RWPE2 (cell line): Measurements from ENCODE around the gene CA5B.
A peak's percentile ranks its signal among the peaks of the same experiment; 100 is the strongest.
"Not testable (repeated sequence)": the region's sequence is repeated elsewhere in the genome, so short reads cannot be mapped to it uniquely, and the experiment has no call there.

Source experiments
- ATAC-seq: fragments of 200-7000 bp; cut with Tn5 transposase; 3 replicates; pipeline ENCODE4 v1.9.1; 2021; ENCODE audit warnings: low read depth
- DNase-seq: peaks from one replicate; pipeline ENCODE4 v3.0.0-alpha.2; 2020; ENCODE audit warnings: low spot score
- H3K27ac ChIP-seq: fragments of 450-650 bp; 2 replicates; pipeline ENCODE4 v1.5.1; 2017; ENCODE audit warnings: mild to moderate bottlenecking; ENCODE audit not compliant: poor library complexity, severe bottlenecking
- H3K27me3 ChIP-seq: fragments of 250-450 bp; sonication (Bioruptor Pico); 2 replicates; pipeline ENCODE4 v1.5.1; 2021; ENCODE audit warnings: mild to moderate bottlenecking, moderate library complexity; ENCODE audit not compliant: insufficient read depth, poor library complexity, severe bottlenecking
- H3K36me3 ChIP-seq: fragments of 250-450 bp; sonication (Bioruptor Pico); 2 replicates; pipeline ENCODE4 v1.5.1; 2020; ENCODE audit warnings: low read depth, mild to moderate bottlenecking, moderate library complexity
- H3K4me1 ChIP-seq: fragments of 250-450 bp; sonication (Bioruptor Pico); 2 replicates; pipeline ENCODE4 v1.5.1; 2021; ENCODE audit warnings: mild to moderate bottlenecking, moderate library complexity; ENCODE audit not compliant: insufficient read depth, poor library complexity, severe bottlenecking
- H3K4me3 ChIP-seq: fragments of 250-450 bp; sonication (Bioruptor Pico); 2 replicates; pipeline ENCODE4 v1.5.1; 2021; ENCODE audit warnings: mild to moderate bottlenecking, moderate library complexity; ENCODE audit not compliant: severe bottlenecking
- H3K9me3 ChIP-seq: fragments of 250-450 bp; sonication (Bioruptor Pico); 2 replicates; pipeline ENCODE4 v1.5.1; 2021; ENCODE audit warnings: mild to moderate bottlenecking, moderate library complexity; ENCODE audit not compliant: severe bottlenecking
- TF ChIP-seq, protein P1 (sequence below): fragments of 450-650 bp; IDR thresholded peaks from one replicate; pipeline ENCODE4 v1.5.1; 2017; ENCODE audit warnings: mild to moderate bottlenecking, moderate library complexity; ENCODE audit not compliant: poor library complexity, severe bottlenecking

Gene CA5B

DNA sequence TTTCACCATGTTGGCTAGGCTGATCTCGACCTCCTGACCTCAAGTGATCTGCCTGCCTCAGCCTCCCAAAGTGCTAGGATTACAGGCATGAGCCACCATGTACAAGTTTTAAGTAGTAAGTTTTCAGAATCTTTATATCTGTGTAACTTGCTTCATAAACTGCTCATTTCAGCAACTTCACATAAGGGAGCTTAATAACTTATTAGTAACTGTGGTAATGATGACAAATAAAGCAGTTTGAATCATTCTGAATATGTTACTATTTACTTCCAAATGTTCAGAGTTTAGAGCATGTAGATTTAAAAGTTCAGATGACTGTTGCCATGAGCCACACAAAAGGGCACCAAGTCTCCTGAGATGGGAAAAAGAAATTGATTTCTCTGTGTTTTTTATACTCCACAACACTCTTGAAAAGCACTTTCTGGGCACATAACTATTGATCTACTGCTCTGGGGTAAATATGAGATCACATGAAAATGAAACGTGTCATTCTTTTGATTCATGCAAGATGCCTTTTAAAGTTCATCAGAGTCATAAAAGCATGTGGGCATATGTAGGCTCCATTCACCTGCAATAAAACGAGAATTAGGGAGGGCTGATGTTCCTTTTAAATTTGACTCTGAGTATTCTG lies 14.1 kb upstream of the CA5B start:
- H3K36me3 ChIP-seq: no peaks in the 10 kb centered on the region
- no peaks in the 10 kb centered on the region for H3K27me3 ChIP-seq
- DNase-seq: no peak
- H3K27ac ChIP-seq: no peak overlapping the region
- no peak for ATAC-seq
- TF ChIP-seq, protein P1, sequence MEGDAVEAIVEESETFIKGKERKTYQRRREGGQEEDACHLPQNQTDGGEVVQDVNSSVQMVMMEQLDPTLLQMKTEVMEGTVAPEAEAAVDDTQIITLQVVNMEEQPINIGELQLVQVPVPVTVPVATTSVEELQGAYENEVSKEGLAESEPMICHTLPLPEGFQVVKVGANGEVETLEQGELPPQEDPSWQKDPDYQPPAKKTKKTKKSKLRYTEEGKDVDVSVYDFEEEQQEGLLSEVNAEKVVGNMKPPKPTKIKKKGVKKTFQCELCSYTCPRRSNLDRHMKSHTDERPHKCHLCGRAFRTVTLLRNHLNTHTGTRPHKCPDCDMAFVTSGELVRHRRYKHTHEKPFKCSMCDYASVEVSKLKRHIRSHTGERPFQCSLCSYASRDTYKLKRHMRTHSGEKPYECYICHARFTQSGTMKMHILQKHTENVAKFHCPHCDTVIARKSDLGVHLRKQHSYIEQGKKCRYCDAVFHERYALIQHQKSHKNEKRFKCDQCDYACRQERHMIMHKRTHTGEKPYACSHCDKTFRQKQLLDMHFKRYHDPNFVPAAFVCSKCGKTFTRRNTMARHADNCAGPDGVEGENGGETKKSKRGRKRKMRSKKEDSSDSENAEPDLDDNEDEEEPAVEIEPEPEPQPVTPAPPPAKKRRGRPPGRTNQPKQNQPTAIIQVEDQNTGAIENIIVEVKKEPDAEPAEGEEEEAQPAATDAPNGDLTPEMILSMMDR: no peak
- no peaks in the 10 kb centered on the region for H3K9me3 ChIP-seq
- no peak overlapping the region for H3K4me3 ChIP-seq
- no peaks in the 10 kb centered on the region for H3K4me1 ChIP-seq

GRCh38 chrX:15724911-15725310 lies 13.2 kb upstream of the CA5B start:
- H3K4me1 ChIP-seq: no peaks in the 10 kb centered on the region
- no peak overlapping the region for H3K4me3 ChIP-seq
- DNase-seq (no peak), ATAC-seq (no peak)
- TF ChIP-seq, protein P1: no peak
- H3K27ac ChIP-seq: no peak overlapping the region
- H3K27me3 ChIP-seq: no peaks in the 10 kb centered on the region
- no peaks in the 10 kb centered on the region for H3K9me3 ChIP-seq
- H3K36me3 ChIP-seq: no peaks in the 10 kb centered on the region

DNA sequence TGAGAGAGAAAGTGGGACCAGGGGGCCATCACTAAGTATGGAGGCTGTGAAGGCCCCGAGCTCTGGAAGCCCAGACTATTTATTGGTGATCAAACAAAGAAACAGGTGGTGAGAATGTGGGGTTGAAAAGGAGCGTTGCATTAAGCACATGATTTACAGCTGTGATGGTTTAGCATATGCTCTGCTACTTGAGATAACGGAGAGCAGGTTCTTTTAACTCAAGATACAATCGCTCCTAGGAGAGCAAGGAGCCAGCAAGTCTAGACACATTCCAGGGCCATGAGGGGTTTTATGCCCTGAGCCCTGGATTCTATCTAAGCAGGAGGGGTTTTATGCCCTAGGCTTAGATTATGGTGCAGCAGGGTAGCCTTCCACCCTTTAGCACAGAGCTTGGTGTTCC lies 6.7 kb upstream of the CA5B start:
- not testable (repeated sequence) for DNase-seq, ATAC-seq, H3K4me3 ChIP-seq, H3K36me3 ChIP-seq, H3K27ac ChIP-seq, H3K4me1 ChIP-seq, H3K27me3 ChIP-seq, H3K9me3 ChIP-seq

DNA sequence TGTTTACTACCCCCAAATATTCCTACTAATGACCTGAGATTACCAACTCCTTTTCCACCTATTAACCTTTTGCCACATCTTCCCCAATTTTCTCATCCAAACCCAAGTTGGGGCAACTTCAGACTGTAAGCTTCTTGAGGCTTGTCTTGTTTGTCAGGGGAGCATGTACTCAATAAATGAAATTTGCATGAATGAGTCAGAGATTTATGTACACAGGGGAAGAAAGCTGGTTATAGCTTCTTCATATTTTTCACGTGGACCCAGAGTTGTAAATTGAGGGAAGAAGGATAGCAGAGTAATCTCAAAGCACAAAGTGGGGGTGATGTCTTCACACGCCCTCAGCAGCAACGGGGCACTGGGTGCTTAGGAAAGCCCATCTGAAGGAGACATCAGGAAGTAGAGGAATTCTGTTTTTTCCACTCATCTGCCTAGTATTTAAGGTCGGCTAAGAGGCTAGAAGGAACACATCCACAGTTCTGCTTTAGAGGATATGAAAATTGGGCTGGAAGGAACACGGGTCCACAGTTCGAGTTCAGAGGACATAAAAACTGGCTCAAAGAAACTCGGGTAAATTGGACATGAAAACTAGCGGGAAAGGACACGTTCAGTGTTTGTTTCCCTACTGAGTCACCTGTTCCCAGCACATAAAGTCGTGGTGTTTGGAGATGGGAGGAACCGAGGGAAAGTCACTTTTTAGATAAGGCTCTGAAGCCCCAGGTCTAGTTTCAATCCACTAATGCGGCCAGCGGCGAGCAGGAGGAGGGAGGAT lies 696 bp upstream of the CA5B start:
- Histone ChIP-seq H3K4me1 (peaks cover 7% of the 10 kb centered on the region), H3K9me3 (no peaks in the 10 kb centered on the region), H3K4me3 (peak overlapping the region; percentile 43), H3K27ac (no peak overlapping the region), H3K27me3 (no peaks in the 10 kb centered on the region), H3K36me3 (no peaks in the 10 kb centered on the region)
- ATAC-seq (0 out of 3 replicates have a peak, but pooled peaks have one; percentile 10), DNase-seq (no peak)
- TF ChIP-seq, protein P1: no peak

DNA sequence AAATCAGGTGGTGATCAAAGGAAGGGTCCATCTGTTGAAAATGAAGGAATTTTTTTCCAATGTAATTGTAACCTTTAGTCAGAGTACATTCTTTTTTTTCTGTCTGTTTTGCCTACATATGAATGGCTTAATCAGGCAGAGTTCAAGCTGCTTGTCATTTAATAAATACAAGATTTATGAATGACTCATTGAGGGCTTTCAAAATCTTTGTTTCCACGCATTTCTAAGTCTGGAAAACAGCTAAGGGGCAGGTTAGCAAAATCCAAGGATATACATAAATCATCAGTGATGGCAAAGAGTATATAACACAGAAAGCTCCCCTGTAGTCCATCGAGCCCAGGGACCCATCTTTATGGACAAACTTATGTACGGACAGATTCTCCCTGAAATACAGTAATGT lies 1.8 kb downstream of the CA5B start:
- TF ChIP-seq, protein P1: no peak
- Histone ChIP-seq H3K27ac (no peak overlapping the region), H3K27me3 (no peaks in the 10 kb centered on the region), H3K36me3 (no peaks in the 10 kb centered on the region), H3K4me3 (no peak overlapping the region), H3K9me3 (no peaks in the 10 kb centered on the region), H3K4me1 (peaks cover 7% of the 10 kb centered on the region)
- DNase-seq (no peak), ATAC-seq (no peak)
